Body of pancreas (tissue), 4 donors: ENCODE results near the gene SHISA5. TPM values are rescaled to one million over a fixed set of nuclear protein-coding genes. Genes with fewer than 3 reads are reported as not detected.
"Not testable (repeated sequence)": the region's sequence is repeated elsewhere in the genome, so short reads cannot be mapped to it uniquely, and the experiment has no call there.

Source experiments
- ATAC-seq: fragments of 150-250 bp; one replicate; pipeline ENCODE4 v1.9.1; 2016
- DNase-seq, 4 donors: peaks; one replicate each; pipeline ENCODE4 v3.0.0-alpha.2; 2019
- H3K27ac ChIP-seq, 4 donors: fragments of 200-600 bp; sonication (generic); 1 replicate in 3 of 4; 2 replicates in 1 of 4; pipeline versions ENCODE4 v1.5.1 to v1.6.1; 2016 to 2019; ENCODE audit warnings: mild to moderate bottlenecking in 1 of 4, mixed read lengths in 1 of 4, moderate library complexity in 1 of 4
- H3K27me3 ChIP-seq, 2 donors: fragments of 200-600 bp; sonication (generic); one replicate each; pipeline ENCODE4 v1.6.0; 2016; ENCODE audit warnings: mild to moderate bottlenecking in 1 of 2
- H3K36me3 ChIP-seq, 2 donors: fragments of 200-600 bp; sonication (generic); replicated peaks in 1 of 2; 2 replicates each; pipeline ENCODE4 v1.5.1; 2016; ENCODE audit warnings: low read depth in 2 of 2; ENCODE audit not compliant: insufficient read depth in 1 of 2
- H3K4me1 ChIP-seq: fragments of 200-600 bp; sonication (generic); one replicate; pipeline ENCODE4 v1.6.0; 2016
- H3K4me3 ChIP-seq, 2 donors: fragments of 200-600 bp; sonication (generic); 1 replicate in 1 of 2; 2 replicates in 1 of 2; pipeline ENCODE4 v1.5.1; 2016 to 2019
- H3K9me3 ChIP-seq, 3 donors: fragments of 200-600 bp; sonication (generic); 1 replicate in 2 of 3; 2 replicates in 1 of 3; pipeline ENCODE4 v1.5.1; 2016
- CTCF ChIP-seq, 7 experiments: fragments of 450-650 bp in 4 of 7; fragments of 200-600 bp in 3 of 7; sonication (generic) in 3 of 7; IDR thresholded peaks; one replicate each; pipeline ENCODE4 v1.5.1; 2016 to 2019; ENCODE audit warnings: antibody characterized with exemption in 7 of 7
- POLR2A ChIP-seq, 3 donors: fragments of 450-650 bp; IDR thresholded peaks; one replicate each; pipeline ENCODE4 v1.6.1; 2016; ENCODE audit warnings: antibody characterized with exemption in 3 of 3, mild to moderate bottlenecking in 2 of 3
- WGBS, 2 donors: methylation state at CpG; one replicate each; pipeline ENCODE4 v1.1.5; 2017; 5-methylcytosine and 5-hydroxymethylcytosine counted together
- intact Hi-C: fragments of 100-400 bp; cut with DNase I; formaldehyde crosslinking; loops from one replicate; pipeline ENCODE4 v1.15.1; 2023
- total RNA-seq, 2 donors: library from RNA; depleted of rRNA; stranded (reverse); fragments of >200 nt; gene quantifications; one replicate each; pipeline ENCODE4 v1.1.0, GENCODE V29; 2016

The SHISA5 gene
- total RNA-seq, 2 donors from 2014 or later = 46.5 to 48.5 TPM

GRCh38 chr3:48532977-48533337 is 29.0 kb upstream of the SHISA5 start:
- WGBS, 2 donors = 81 to 90% methylated on average over 2 of the region's 2 CpGs
- Histone ChIP-seq H3K27me3 (no peaks in the 10 kb centered on the region), H3K9me3 (no peaks in the 10 kb centered on the region), H3K4me3 (no peak overlapping the region), H3K27ac (no peak overlapping the region), H3K4me1 (no peaks in the 10 kb centered on the region), H3K36me3 (peaks cover 0 to 13% of the 10 kb centered on the region in 2 donors)
- DNase-seq (no peak), ATAC-seq (no peak)
- TF ChIP-seq POLR2A (IDR thresholded peaks at IDR 0.05) = no peak
- TF ChIP-seq CTCF (IDR thresholded peaks at IDR 0.05) = no peak
- intact Hi-C loops = no loop called here

- no peak for TF ChIP-seq CTCF (IDR thresholded peaks at IDR 0.05)
- TF ChIP-seq POLR2A (IDR thresholded peaks at IDR 0.05) = no peak
- Histone ChIP-seq H3K27me3 (no peaks in the 10 kb centered on the region), H3K9me3 (no peaks in the 10 kb centered on the region), H3K27ac (no peak overlapping the region), H3K36me3 (peaks cover 0 to 13% of the 10 kb centered on the region in 2 donors), H3K4me3 (no peak overlapping the region), H3K4me1 (no peaks in the 10 kb centered on the region)
- WGBS, 2 donors = 86 to 90% methylated on average over 6 of the region's 6 CpGs
- DNase-seq = no peak
- intact Hi-C loops = no loop called here
- ATAC-seq = no peak
These were observed 28.4 kb upstream of the SHISA5 start for GRCh38 chr3:48532271-48532976.

- H3K27me3 ChIP-seq, DNase-seq, H3K27ac ChIP-seq, H3K4me1 ChIP-seq, H3K36me3 ChIP-seq, H3K9me3 ChIP-seq, ATAC-seq, H3K4me3 ChIP-seq, intact Hi-C loops: not testable (repeated sequence)
- WGBS, 2 donors = 95 to 100% methylated on average over 4 of the region's 4 CpGs
These were observed 26.7 kb upstream of the SHISA5 start for GRCh38 chr3:48530701-48531100.

- no peak for TF ChIP-seq CTCF (IDR thresholded peaks at IDR 0.05)
- TF ChIP-seq POLR2A (IDR thresholded peaks at IDR 0.05) = no peak
- Histone ChIP-seq H3K4me1 (no peaks in the 10 kb centered on the region), H3K4me3 (no peak overlapping the region), H3K27me3 (no peaks in the 10 kb centered on the region), H3K36me3 (no peaks in the 10 kb centered on the region), H3K27ac (peak overlapping the region in 1 of 4 donors; percentile 29), H3K9me3 (no peaks in the 10 kb centered on the region)
- 76 to 83% methylated on average over 3 of the region's 3 CpGs for WGBS, 2 donors
- ATAC-seq (no peak), DNase-seq (no peak)
- intact Hi-C loops = no loop called here
These were observed 24.8 kb upstream of the SHISA5 start for GRCh38 chr3:48528754-48529153.

GRCh38 chr3:48528048-48528447 is 24.1 kb upstream of the SHISA5 start:
- TF ChIP-seq POLR2A (IDR thresholded peaks at IDR 0.05) (no peak), CTCF (IDR thresholded peaks at IDR 0.05) (no peak)
- H3K36me3 ChIP-seq = no peaks in the 10 kb centered on the region
- 70 to 99% methylated on average over 9 of the region's 9 CpGs for WGBS, 2 donors
- H3K27me3 ChIP-seq = no peaks in the 10 kb centered on the region
- H3K9me3 ChIP-seq = no peaks in the 10 kb centered on the region
- intact Hi-C loops = no loop called here
- H3K27ac ChIP-seq = peak overlapping the region in 1 of 4 donors; percentile 29
- no peaks in the 10 kb centered on the region for H3K4me1 ChIP-seq
- DNase-seq (no peak), ATAC-seq (no peak)
- H3K4me3 ChIP-seq = no peak overlapping the region
